A549 (cell line): ENCODE results near the gene BCL2L12.

Source experiments
- CBX8 ChIP-seq: fragments of 200-600 bp; sonication (generic); IDR thresholded peaks from 2 replicates; pipeline ENCODE4 v1.6.1; 2016
- CTCF ChIP-seq: fragments of >200 bp; sonication (Bioruptor Twin); formaldehyde crosslinking; IDR thresholded peaks from 3 replicates; pipeline ENCODE4 v1.5.1; 2016
- EP300 ChIP-seq, 2 experiments: fragments of >200 bp; sonication (Bioruptor Twin); formaldehyde crosslinking; IDR thresholded peaks; 2 replicates in 1 of 2; 3 replicates in 1 of 2; pipeline ENCODE4 v1.6.1; 2016 to 2017
- FOSL2 ChIP-seq, 2 experiments: fragments of 450-650 bp in 1 of 2; fragments of >200 bp in 1 of 2; sonication (Bioruptor Twin) in 1 of 2; formaldehyde crosslinking; IDR thresholded peaks; 2 replicates each; pipeline versions ENCODE4 v1.5.0 to v1.6.1; 2016 to 2020; ENCODE audit warnings: mild to moderate bottlenecking in 1 of 2, moderate library complexity in 1 of 2
- KDM1A ChIP-seq: fragments of 200-600 bp; sonication (generic); IDR thresholded peaks from 2 replicates; pipeline ENCODE4 v1.6.1; 2016; ENCODE audit warnings: low read depth, mild to moderate bottlenecking
- POLR2A ChIP-seq: IDR thresholded peaks from 2 replicates; pipeline ENCODE4 v1.6.1; 2012; ENCODE audit warnings: mild to moderate bottlenecking, low read length
- RAD21 ChIP-seq, 2 experiments: fragments of >200 bp in 1 of 2; sonication (Bioruptor Twin) in 1 of 2; formaldehyde crosslinking in 1 of 2; IDR thresholded peaks in 1 of 2; conservative IDR thresholded peaks in 1 of 2; 2 replicates in 1 of 2; 3 replicates in 1 of 2; pipeline ENCODE4 v1.6.1; 2012 to 2018; ENCODE audit warnings: inconsistent platforms in 1 of 2
- REST ChIP-seq: fragments of 200-600 bp; sonication (generic); IDR thresholded peaks from 2 replicates; pipeline ENCODE4 v1.6.1; 2016; ENCODE audit warnings: antibody characterized with exemption, mild to moderate bottlenecking, moderate library complexity
- RFX5 ChIP-seq: fragments of 450-650 bp; IDR thresholded peaks from 2 replicates; pipeline ENCODE4 v1.7.1; 2014; ENCODE audit warnings: antibody characterized with exemption, mild to moderate bottlenecking, moderate library complexity
- SMC3 ChIP-seq: fragments of >200 bp; sonication (Bioruptor Twin); formaldehyde crosslinking; IDR thresholded peaks from 3 replicates; pipeline ENCODE4 v1.6.1; 2018; ENCODE audit warnings: inconsistent platforms
- USF2 ChIP-seq: fragments of 450-650 bp; IDR thresholded peaks from 2 replicates; pipeline ENCODE4 v1.6.1; 2014; ENCODE audit warnings: antibody characterized with exemption
- ZC3H11A ChIP-seq: fragments of 450-650 bp; IDR thresholded peaks from 2 replicates; pipeline ENCODE4 v1.6.1; 2014; ENCODE audit warnings: antibody characterized with exemption, mild to moderate bottlenecking

- TF ChIP-seq CTCF (no peak), USF2 (no peak), RAD21 (conservative IDR thresholded peaks at IDR 0.05 in 1 of 2, IDR thresholded peaks at IDR 0.05 in 1 of 2) (no peak), POLR2A (no peak), REST (no peak), EP300 (IDR thresholded peaks at IDR 0.05) (no peak), KDM1A (no peak), RFX5 (no peak), ZC3H11A (no peak), SMC3 (no peak), CBX8 (no peak), FOSL2 (IDR thresholded peaks at IDR 0.05) (no peak), FOSL2 (CRISPR knock-in tag; IDR thresholded peaks at IDR 0.05) (no peak)
Measured at GRCh38 chr19:49679771-49680413, 14.2 kb downstream of the BCL2L12 start.
